CD4-positive, alpha-beta T cell treated with Interleukin-15 for 4 hours (primary cell): ENCODE data around the gene HIC2.
"Not testable (repeated sequence)": the region's sequence is repeated elsewhere in the genome, so short reads cannot be mapped to it uniquely, and the experiment has no call there.

Experiments used
- DNase-seq: peaks from one replicate; pipeline ENCODE4 v3.0.0-alpha.2; 2020; ENCODE audit warnings: low spot score

HIC2 gene, protein sequence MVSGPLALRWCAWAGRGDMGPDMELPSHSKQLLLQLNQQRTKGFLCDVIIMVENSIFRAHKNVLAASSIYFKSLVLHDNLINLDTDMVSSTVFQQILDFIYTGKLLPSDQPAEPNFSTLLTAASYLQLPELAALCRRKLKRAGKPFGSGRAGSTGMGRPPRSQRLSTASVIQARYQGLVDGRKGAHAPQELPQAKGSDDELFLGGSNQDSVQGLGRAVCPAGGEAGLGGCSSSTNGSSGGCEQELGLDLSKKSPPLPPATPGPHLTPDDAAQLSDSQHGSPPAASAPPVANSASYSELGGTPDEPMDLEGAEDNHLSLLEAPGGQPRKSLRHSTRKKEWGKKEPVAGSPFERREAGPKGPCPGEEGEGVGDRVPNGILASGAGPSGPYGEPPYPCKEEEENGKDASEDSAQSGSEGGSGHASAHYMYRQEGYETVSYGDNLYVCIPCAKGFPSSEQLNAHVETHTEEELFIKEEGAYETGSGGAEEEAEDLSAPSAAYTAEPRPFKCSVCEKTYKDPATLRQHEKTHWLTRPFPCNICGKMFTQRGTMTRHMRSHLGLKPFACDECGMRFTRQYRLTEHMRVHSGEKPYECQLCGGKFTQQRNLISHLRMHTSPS

DNA sequence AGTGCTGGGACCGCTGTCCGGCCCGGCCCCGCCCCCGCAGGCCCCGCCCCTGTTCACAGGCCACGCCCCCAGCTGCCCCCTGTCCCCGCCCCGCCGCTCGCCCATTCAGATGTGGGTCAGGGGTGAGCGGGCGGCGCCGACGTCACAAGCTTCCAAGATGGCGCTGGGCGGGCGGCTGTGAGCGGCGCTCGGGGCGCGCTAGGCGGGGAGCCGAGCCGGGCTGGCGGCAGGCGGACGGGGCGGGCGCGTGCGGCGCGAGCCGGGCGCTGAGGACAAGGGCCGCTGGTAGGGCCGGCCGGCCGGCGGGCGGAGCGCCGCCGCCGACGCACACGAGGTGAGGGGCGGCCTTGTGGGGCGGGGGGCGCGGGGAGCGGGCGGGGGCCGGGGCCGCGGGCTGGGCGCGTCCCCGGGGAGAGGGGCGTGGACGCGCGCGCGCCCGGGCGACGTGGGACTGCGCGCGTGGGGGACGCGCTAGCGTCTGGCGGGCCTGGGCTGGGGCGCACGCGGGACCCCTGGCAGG, at the start of gene HIC2:
Gene HIC2 (plus strand): TSS at position 145 of the 520 bp plus-strand sequence. CDS start 25,461 bp downstream, outside the sequence.
- not testable (repeated sequence) for DNase-seq

DNA sequence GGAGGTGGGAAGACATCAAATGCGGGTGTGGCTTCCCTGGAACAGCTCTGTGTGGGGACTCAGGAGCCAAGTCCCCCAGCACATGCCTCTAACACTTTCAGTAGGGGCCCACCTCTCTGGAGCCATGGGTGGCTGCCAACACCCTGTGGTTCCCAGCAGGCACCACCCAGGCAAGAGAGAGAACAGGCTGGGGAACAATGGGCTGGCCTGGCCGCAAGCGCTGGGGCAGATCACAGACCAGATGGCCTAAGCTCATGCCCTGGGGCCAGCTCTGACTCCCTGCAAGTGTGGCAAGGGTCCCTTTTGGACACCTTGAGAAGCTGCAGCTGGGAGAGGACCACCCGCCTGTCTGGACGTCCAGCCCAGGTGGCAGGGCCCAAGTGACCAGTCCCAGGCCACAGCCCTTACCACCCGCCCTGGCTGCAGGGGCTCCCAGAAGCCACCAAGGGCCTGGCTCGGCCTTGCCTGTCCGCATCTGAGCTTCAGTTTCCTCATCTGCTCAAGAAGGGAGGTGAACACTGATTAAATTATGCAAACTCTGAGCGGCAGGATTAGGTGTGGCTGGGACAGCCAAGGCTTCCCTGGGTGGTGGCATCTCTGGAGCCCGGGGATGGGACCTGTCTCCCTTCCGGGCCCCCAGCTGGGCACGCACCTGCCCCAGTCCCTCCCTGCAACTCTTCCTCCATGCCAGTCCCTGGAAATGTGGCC, 48.4 kb upstream of the HIC2 start:
- DNase-seq: not testable (repeated sequence)

DNA sequence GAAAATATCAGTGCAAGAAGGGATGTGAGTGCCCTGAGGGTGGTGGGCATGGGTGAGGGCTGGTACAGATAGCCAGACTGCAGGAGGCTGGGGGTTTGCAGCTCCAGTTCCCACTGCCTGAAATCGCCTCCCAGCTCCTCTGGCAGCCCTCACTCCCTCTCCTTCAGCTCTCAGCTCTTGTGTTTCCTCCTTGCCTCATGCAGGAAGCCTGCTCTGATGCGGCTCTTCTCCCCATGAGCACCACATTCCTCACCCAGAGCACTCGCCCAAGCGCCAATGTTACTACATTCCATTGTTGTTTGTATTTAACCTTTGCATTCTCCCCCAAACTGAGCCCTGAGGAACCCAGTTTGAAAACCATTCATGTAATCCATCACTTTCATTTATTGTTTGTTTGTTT, 41.3 kb upstream of the HIC2 start:
- not testable (repeated sequence) for DNase-seq

- DNase-seq: not testable (repeated sequence)
Observed at GRCh38 chr22:21383701-21384467, 33.3 kb upstream of the HIC2 start, which contains the start of gene RIMBP3B. Gene RIMBP3B, plus strand, starts transcription at chr22:21383751. Its CDS starts 108 bp downstream, at chr22:21383859.

DNA sequence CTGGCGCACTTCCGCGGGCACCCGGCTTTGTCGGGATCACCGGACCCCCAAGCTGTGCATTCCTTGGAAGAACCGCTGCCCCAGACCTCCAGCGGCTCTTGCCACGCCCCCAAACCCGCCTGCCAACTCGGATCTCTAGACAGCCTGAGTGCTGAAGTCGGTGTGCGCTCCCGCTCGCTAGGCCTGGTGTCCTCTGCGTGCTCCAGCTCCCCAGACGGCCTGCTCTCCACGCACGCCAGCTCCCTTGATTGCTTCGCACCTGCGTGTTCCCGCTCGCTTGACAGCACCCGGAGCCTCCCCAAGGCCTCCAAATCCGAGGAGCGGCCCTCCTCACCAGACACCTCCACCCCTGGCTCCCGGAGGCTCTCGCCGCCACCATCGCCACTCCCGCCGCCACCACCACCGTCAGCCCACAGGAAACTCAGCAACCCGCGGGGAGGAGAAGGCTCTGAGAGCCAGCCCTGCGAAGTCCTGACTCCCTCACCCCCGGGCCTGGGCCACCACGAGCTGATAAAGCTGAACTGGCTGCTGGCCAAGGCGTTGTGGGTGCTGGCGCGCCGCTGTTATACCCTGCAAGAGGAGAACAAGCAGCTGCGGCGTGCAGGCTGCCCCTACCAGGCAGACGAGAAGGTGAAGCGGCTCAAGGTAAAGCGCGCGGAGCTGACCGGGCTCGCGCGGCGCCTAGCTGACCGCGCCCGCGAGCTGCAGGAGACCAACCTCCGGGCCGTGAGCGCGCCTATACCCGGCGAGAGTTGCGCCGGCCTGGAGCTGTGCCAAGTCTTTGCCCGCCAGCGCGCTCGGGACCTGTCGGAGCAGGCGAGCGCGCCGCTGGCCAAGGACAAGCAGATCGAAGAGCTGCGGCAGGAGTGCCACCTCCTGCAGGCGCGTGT, 32.5 kb upstream of the HIC2 start:
- DNase-seq: not testable (repeated sequence)

DNA sequence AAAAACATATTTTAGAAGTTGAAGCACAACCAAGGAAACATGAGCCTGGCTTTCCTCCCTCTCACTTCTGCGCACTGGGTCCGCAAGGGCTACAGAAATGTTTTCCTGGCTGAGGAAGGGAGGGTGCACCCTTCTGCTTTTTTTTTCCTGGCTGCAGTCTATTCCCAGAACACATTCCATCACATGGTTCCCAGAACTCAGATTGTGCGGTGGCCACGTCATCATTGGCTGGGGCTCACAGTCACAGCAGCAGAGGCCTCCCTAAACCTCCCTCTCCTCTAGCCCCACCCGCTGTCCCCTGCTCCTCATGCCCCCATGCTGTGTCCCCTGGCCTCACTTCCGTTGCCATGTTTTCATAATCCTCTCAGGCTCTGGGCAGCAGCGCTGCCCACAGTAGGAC, 27.7 kb upstream of the HIC2 start:
- DNase-seq: not testable (repeated sequence)

DNA sequence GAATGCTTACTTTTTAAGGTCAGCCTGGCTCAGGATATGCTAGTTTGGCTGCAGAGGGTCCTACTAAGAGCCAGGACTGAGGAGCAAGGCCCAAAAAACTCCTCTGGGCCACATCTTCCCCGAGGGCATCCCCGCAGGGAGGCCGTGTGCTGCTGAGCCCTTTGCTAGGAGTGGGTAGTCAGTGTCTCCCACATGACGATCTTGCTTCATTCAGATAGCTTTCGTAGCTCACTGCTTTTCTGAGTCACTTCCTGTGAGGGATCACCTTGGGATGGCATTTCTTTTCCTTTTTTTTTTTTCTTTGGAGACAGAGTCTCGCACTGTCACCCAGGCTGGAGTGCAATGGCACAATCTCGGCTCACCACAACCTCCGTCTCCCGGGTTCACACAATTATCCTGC, 27.2 kb upstream of the HIC2 start:
- DNase-seq: not testable (repeated sequence)

- not testable (repeated sequence) for DNase-seq
Observed at GRCh38 chr22:21394613-21395012, 22.6 kb upstream of the HIC2 start.

DNA sequence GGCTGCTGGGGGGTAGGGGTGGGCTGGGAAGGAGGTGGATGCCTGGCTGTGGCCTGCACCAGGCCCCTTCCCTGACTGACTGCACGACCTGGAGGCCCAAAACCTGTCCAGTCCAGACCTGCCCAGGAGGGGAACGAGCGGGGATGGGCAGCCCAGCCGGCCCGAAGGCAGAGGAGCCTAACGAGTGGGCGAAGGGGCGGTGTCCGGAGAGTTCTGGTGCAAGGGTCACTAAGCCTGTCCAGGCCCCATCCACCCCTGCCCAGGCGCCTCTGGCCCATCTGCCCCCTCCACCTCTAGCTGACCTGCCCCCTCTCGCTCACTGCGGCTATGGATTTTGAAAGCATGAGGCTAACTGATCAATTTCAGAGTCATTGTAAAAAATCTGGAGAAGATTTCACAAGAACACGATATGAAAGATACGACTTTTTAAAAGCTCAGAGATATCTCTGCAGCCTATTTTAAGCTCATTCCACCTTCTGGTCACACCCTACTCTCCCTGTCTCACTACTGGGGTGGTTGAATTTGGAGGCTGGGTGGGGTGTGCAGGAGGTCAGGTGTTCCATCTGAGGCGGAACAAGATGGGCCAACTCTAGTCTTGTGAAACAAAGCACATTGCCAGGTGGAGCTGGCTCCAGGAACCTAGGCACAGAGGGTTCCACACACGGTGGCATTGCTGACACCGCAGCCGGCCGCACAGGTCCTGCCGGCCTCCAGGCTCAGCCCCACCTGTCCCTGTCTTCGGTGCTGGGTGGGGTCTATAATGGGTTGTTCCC, 15.8 kb upstream of the HIC2 start:
- DNase-seq: not testable (repeated sequence)

DNA sequence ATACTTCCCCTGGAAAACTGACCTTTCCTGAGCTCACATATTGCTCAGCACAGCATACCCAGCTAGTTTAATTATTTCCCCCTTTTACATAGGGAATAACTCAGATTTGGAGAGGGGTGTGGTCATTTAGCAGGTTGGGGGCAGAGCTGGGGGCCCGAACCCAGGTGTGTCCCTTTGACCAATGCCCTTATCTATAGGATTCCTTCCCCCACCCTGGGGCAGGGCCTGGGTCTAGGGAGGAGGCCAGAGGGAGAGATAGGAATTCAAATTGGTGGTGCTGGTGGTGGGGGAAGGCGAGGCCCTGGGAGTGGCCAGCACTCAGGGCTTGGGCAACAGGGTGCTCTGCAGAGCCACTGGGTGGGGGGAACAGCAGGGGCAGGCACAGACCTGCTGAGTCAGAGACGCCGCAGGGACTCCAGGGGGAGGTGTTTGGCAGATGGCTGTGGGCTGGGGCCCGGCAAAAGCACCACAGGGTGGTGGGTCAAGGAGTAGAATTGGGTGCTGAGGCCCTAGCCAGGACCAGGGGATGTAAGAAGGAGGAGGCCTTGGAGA, 14.3 kb upstream of the HIC2 start:
- DNase-seq: not testable (repeated sequence)

- DNase-seq: not testable (repeated sequence)
Observed at GRCh38 chr22:21407139-21407538, 10.0 kb upstream of the HIC2 start.

- DNase-seq: not testable (repeated sequence)
Observed at GRCh38 chr22:21407792-21408191, 9.4 kb upstream of the HIC2 start.

DNA sequence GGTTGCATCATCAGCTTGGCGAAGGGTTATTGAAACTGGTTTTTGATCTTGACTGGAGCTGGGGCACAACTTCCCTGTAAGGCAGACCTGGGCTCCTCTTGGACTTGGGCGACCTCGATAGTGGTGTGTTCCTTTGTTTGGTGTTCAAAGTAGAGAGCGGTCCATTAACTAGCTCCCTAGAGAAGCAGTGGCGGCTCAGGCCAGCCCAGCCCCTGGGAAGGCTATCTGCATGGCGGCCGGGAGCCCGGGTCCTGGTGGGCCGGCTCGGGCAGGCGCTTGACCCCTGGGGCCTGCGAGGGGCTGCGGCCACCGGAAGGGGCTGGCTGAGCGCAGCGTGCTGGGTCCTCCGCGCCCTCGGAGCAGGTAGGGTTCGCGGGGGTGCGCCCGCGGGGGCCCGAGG, 796 bp upstream of the HIC2 start:
- DNase-seq: not testable (repeated sequence)

DNA sequence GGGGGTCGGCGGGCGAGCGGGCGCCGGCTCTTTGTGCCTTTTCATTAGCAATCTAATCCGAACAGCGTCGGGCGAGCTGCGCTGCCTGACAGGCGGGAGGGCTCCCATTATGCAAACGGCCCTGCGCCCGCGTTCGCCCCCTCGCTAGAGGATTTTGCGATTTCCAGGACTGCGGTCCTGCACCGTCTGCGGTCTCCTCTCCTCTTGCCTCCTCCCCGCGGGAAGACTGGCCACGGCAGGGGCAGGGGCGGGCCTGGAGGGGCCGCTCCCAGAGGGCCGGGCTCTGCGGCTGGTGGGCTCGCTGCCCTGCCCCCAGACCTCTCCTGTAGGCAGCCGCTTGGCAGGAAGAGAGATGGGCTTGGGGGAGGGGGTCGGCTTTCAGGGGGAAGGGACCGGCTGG, 682 bp downstream of the HIC2 start:
- not testable (repeated sequence) for DNase-seq

GRCh38 chr22:21418974-21419638, 1.9 kb downstream of the HIC2 start:
- DNase-seq: not testable (repeated sequence)

DNA sequence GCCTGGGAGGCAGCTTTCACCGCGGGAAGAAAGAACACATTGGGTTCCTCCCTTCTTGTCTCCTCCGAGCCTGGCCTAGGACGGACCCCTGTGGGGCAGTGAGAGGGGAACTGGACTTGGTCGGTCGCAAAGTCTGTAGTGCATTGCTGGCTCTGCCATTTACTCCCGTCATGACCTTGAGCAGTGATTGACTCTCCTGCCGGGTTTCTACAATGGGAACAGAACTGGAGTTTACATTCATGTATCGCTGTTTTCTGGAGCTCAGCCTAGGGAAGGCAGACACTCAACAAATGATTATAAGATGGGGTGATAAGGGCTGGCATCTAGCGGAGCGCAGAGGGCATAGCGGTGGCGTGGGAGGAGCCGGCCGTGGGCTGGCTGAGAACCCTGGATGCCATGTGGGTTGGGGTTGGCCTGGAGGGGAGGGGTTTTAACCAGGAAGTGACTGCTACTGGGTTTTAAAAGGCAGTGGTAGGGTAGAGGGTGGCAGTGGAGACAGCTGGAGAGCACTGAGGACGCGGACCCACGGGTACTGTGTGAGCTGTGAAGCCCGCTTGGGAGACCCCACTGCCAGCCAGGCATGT, 3.1 kb downstream of the HIC2 start:
- DNase-seq: not testable (repeated sequence)

GRCh38 chr22:21424084-21424709, 7.0 kb downstream of the HIC2 start:
- DNase-seq: not testable (repeated sequence)
